A549 treated with DMSO at 1 μM for 4 hours (cell line): ENCODE results near the gene PIK3CG. TPM values are rescaled to one million over a fixed set of nuclear protein-coding genes. Genes with fewer than 3 reads are reported as not detected.

ENCODE experiments used
- total RNA-seq: library from RNA; stranded (reverse); fragments of 200-300 nt; extraction: Qiagen RNA extraction; gene quantifications from 5 replicates; pipeline ENCODE4 v1.2.3, GENCODE V29; 2022; ENCODE audit warnings: low read depth

Gene PIK3CG
- not detected in 5 replicates for total RNA-seq

DNA sequence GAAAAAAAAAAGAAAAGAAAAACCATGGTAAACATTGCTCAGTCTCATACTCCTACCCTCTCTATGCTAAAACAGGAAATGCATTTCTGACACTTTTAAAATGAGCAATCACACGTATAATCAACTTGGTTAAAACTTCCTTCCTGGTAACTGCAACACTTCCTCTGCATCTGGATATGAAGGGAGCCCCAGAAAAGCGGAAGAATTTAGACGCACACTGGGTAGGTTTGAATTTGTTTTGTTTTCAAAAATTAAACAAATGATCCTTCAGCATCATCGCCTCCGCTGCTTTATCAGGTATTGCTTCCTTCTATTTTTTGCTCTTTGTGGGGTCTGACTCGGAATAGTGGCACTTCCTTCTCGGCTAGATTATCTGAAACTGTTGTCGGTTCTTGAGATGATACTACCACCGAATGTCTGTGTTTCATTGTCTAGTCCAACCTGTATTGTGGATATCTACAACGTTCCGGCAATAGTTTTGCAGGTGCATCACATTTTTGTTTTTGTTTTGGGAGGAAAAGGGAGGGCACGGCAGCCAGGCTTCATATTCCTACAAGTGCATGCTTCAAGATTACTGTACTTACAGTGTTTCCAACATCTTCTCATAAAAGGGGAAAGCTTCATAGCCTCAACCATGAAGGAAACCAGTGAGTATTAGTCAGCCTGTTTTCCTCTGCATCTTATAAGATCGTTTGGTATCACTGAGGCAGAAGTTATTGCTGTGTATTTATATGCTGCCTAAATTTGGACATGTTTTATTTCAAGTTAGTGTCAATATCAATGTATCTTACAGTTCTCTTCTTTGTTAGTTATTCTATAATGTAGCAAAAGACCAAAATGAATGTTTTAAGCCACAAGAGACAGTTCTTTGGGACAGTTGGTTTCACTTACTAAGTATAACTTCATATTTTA is at the start of gene PIK3CG:
TSS of gene PIK3CG (plus strand) at position 153 of the 912 bp plus-strand sequence. CDS start 2,280 bp downstream, outside the sequence.

Other genes with a start within 250 kb of the PIK3CG start
- 10.4 to 15.5 TPM (median 13.6 TPM) in 5 replicates for gene CCDC71L, start 204.1 kb upstream of the PIK3CG start, total RNA-seq
- gene PRKAR2B, start 179.4 kb downstream of the PIK3CG start, total RNA-seq, result 2.8 to 4.5 TPM (median 3.5 TPM) in 5 replicates